Fibroblast of pulmonary artery (primary cell): Measurements from ENCODE around the gene PTGDR2.

ENCODE experiments used
- DNase-seq: peaks from one replicate; pipeline ENCODE4 v3.0.0-alpha.2; 2010; ENCODE audit warnings: low read depth
- H3K4me3 ChIP-seq: replicated peaks from 2 replicates; pipeline ENCODE4 v1.5.1; 2011; ENCODE audit warnings: low read depth, mild to moderate bottlenecking, control low read depth, low read length, moderate library complexity
- CTCF ChIP-seq: IDR thresholded peaks from 2 replicates; pipeline ENCODE4 v1.5.1; 2011; ENCODE audit warnings: mild to moderate bottlenecking, control low read depth, low read length, inconsistent platforms; ENCODE audit errors: missing control alignments

Gene PTGDR2

GRCh38 chr11:60863550-60864521 is 8.1 kb upstream of the PTGDR2 start:
- no peak for DNase-seq
- TF ChIP-seq CTCF: no peak
- no peak overlapping the region for H3K4me3 ChIP-seq

- no peak overlapping the region for H3K4me3 ChIP-seq
- no peak for DNase-seq
- no peak for TF ChIP-seq CTCF
These were observed 6.4 kb upstream of the PTGDR2 start for GRCh38 chr11:60862171-60862570.

- no peak for TF ChIP-seq CTCF
- DNase-seq: no peak
- no peak overlapping the region for H3K4me3 ChIP-seq
These were observed 5.2 kb upstream of the PTGDR2 start for GRCh38 chr11:60860943-60861342.

- TF ChIP-seq CTCF: no peak
- no peak for DNase-seq
These were observed 4.0 kb upstream of the PTGDR2 start for GRCh38 chr11:60859616-60860250.

GRCh38 chr11:60858731-60859464 is 3.1 kb upstream of the PTGDR2 start:
- DNase-seq: no peak
- H3K4me3 ChIP-seq: no peak overlapping the region
- no peak for TF ChIP-seq CTCF

More at GRCh38 chr11:60859616-60860250, 4.0 kb upstream of the PTGDR2 start:
- no peak overlapping the region for H3K4me3 ChIP-seq

GRCh38 chr11:60858236-60858635 is 2.5 kb upstream of the PTGDR2 start:
- TF ChIP-seq CTCF: no peak
- no peak for DNase-seq
- H3K4me3 ChIP-seq: no peak overlapping the region
